Measurements from ENCODE around the gene RSL1D1.

- TF ChIP-seq, protein P1, sequence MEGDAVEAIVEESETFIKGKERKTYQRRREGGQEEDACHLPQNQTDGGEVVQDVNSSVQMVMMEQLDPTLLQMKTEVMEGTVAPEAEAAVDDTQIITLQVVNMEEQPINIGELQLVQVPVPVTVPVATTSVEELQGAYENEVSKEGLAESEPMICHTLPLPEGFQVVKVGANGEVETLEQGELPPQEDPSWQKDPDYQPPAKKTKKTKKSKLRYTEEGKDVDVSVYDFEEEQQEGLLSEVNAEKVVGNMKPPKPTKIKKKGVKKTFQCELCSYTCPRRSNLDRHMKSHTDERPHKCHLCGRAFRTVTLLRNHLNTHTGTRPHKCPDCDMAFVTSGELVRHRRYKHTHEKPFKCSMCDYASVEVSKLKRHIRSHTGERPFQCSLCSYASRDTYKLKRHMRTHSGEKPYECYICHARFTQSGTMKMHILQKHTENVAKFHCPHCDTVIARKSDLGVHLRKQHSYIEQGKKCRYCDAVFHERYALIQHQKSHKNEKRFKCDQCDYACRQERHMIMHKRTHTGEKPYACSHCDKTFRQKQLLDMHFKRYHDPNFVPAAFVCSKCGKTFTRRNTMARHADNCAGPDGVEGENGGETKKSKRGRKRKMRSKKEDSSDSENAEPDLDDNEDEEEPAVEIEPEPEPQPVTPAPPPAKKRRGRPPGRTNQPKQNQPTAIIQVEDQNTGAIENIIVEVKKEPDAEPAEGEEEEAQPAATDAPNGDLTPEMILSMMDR (conservative IDR thresholded peaks at IDR 0.05 in 1 of 2, IDR thresholded peaks at IDR 0.05 in 1 of 2; ENCODE audit: low read depth in 1 of 2, low read length in 2 of 2) = no peak
- no peak for TF ChIP-seq EZH2 (IDR thresholded peaks at IDR 0.05; ENCODE audit: low read length, missing control alignments)
Observed at GRCh38 chr16:11794447-11794846, 56.9 kb downstream of the RSL1D1 start.
